Kidney (tissue), 14 donors: ENCODE results near the gene MSI2. TPM values are rescaled to one million over a fixed set of nuclear protein-coding genes. Genes with fewer than 3 reads are reported as not detected.
A peak's percentile ranks its signal among the peaks of the same experiment; 100 is the strongest.

Experiments
- DNase-seq, 5 donors: peaks; one replicate each; pipeline ENCODE4 v3.0.0-alpha.2; 2013 to 2020
- FAIRE-seq: peaks from 2 replicates; lab custom pipeline; 2012; peaks lifted over from hg19 to GRCh38; lab: Jason Lieb, UNC
- H3K27ac ChIP-seq, 2 donors: one replicate each; pipeline ENCODE4 v1.7.0; 2013; ENCODE audit warnings: low read depth in 2 of 2, low read length in 2 of 2, inconsistent platforms in 1 of 2
- H3K27me3 ChIP-seq: one replicate; pipeline ENCODE4 v1.7.1; 2013; ENCODE audit warnings: low read length, inconsistent platforms; ENCODE audit not compliant: control insufficient read depth, insufficient read depth
- H3K36me3 ChIP-seq, 3 donors: one replicate each; pipeline versions ENCODE4 v1.7.0 to v1.7.1; 2013; ENCODE audit warnings: low read length in 3 of 3, control low read depth in 1 of 3, inconsistent platforms in 1 of 3; ENCODE audit not compliant: insufficient read depth in 3 of 3, control insufficient read depth in 2 of 3
- H3K4me1 ChIP-seq, 3 donors: one replicate each; pipeline versions ENCODE4 v1.7.0 to v1.7.1; 2013; ENCODE audit warnings: low read length in 3 of 3, inconsistent platforms in 1 of 3, low read depth in 1 of 3; ENCODE audit not compliant: control insufficient read depth in 2 of 3, insufficient read depth in 2 of 3
- H3K4me3 ChIP-seq, 3 donors: one replicate each; pipeline versions ENCODE4 v1.7.0 to v1.8.1; 2013; ENCODE audit warnings: low read length in 3 of 3, control low read depth in 1 of 3, inconsistent platforms in 1 of 3
- H3K9ac ChIP-seq, 3 donors: one replicate each; pipeline versions ENCODE4 v1.7.0 to v1.7.1; 2013; ENCODE audit warnings: low read length in 3 of 3, control low read depth in 1 of 3, inconsistent platforms in 1 of 3
- H3K9me3 ChIP-seq, 3 donors: one replicate each; pipeline versions ENCODE4 v1.7.0 to v1.7.1; 2013; ENCODE audit warnings: low read length in 3 of 3, control low read depth in 1 of 3, inconsistent platforms in 1 of 3; ENCODE audit not compliant: control insufficient read depth in 2 of 3, insufficient read depth in 1 of 3
- CTCF ChIP-seq: IDR thresholded peaks from 3 replicates; pipeline ENCODE4 v1.5.1; 2012; ENCODE audit warnings: mild to moderate bottlenecking, moderate library complexity, borderline replicate concordance; ENCODE audit not compliant: insufficient read depth; ENCODE audit errors: extremely low read depth
- intact Hi-C: fragments of 100-400 bp; cut with DNase I; formaldehyde crosslinking; loops from one replicate; pipeline ENCODE4 v1.11.1; 2022
- polyA plus RNA-seq: library from polyadenylated mRNA; stranded (reverse); fragments of 350-450 nt; fragmentation: Illumina TruSeq; extraction: RNeasy Lipid Tissue Mini Kit (QIAGEN cat#74804); gene quantifications from one replicate; pipeline ENCODE4 v1.2.3, GENCODE V29; 2014; ENCODE audit warnings: low read depth, low replicate concordance; ENCODE audit not compliant: insufficient read depth
- total RNA-seq: library from RNA; stranded (reverse); fragmentation: NEBNext Ultra II Directional; extraction: Animal tissue kit (Norgen Biotek cat#: 25700); gene quantifications from one replicate; pipeline ENCODE4 v1.2.1, GENCODE V29; 2021
- donor health status: control.
- donor health status: control.
- donor health status: control.
- donor health status: control.
- donor health status: control.
- donor health status: DM: yes; HTN: yes; CAD: no.
- donor health status: Normal renal cell carcinoma (clear cell type).

MSI2 gene
- total and polyA plus RNA-seq, 2 donors from 2014 or later = 69.2 to 151 TPM

- FAIRE-seq (no peak), DNase-seq (peak in 1 of 5 donors; percentile 37)
These were observed 413.6 kb downstream of the MSI2 start for GRCh38 chr17:57669671-57670529.

GRCh38 chr17:57670769-57671569 is 414.6 kb downstream of the MSI2 start:
- DNase-seq = peak in 1 of 5 donors; percentile 25
- no peak for TF ChIP-seq CTCF
- Histone ChIP-seq H3K4me1 (peaks cover 0 to 17% (median 8%) of the 10 kb centered on the region in 3 donors), H3K36me3 (peaks cover 0 to 10% (median 6%) of the 10 kb centered on the region in 3 donors), H3K4me3 (no peak overlapping the region), H3K27me3 (no peaks in the 10 kb centered on the region), H3K9me3 (no peaks in the 10 kb centered on the region), H3K27ac (peak overlapping the region; percentile 16 to 43), H3K9ac (no peak overlapping the region)
- FAIRE-seq = no peak
- intact Hi-C loops = no loop called here

More at GRCh38 chr17:57669671-57670529, 413.6 kb downstream of the MSI2 start:
- TF ChIP-seq CTCF = no peak
- H3K4me1 ChIP-seq = peaks cover 0 to 22% (median 16%) of the 10 kb centered on the region in 3 donors
- H3K4me3 ChIP-seq = no peak overlapping the region
- peak overlapping the region in 1 of 2 donors; percentile 23 for H3K27ac ChIP-seq
- intact Hi-C loops = loop anchor here (10.0 kb wide), 2 partner anchors 65 to 425 kb away; no protein-coding TSS in a partner anchor
- no peaks in the 10 kb centered on the region for H3K9me3 ChIP-seq
- H3K27me3 ChIP-seq = no peaks in the 10 kb centered on the region
- no peak overlapping the region for H3K9ac ChIP-seq
- peaks cover 0 to under 1% (median 0%) of the 10 kb centered on the region in 3 donors for H3K36me3 ChIP-seq

- no peaks in the 10 kb centered on the region for H3K27me3 ChIP-seq
- FAIRE-seq (no peak), DNase-seq (peak; percentile 86 to 89 (median 87))
- peak overlapping the region; percentile 43 to 44 for H3K27ac ChIP-seq
- peak; percentile 93 for TF ChIP-seq CTCF
- H3K4me1 ChIP-seq = peaks cover 0 to 7% (median 0%) of the 10 kb centered on the region in 3 donors
- intact Hi-C loops = no loop called here
- peak overlapping the region in 1 of 3 donors; percentile 24 for H3K9ac ChIP-seq
- peaks cover 0 to 10% (median 6%) of the 10 kb centered on the region in 3 donors for H3K36me3 ChIP-seq
- H3K9me3 ChIP-seq = no peaks in the 10 kb centered on the region
- peak overlapping the region in 2 of 3 donors; percentile 18 to 27 for H3K4me3 ChIP-seq
These were observed 415.6 kb downstream of the MSI2 start for GRCh38 chr17:57671667-57672632.
